Panc1 (cell line): ENCODE results near the gene ATIC. TPM values are rescaled to one million over a fixed set of nuclear protein-coding genes. Genes with fewer than 3 reads are reported as not detected.

Experiments
- ATAC-seq: fragments of 200-7000 bp; cut with Tn5 transposase; 2 replicates; pipeline ENCODE4 v1.9.1; 2020; ENCODE audit warnings: mild to moderate bottlenecking, moderate library complexity
- Bru-seq: library from RNA; stranded (reverse); fragments of 400-500 nt; gene quantifications from one replicate; lab custom pipeline; 2021; lab: Mats Ljungman, UMichigan
- BruChase-seq, 2 experiments: library from RNA; stranded (reverse); fragments of 400-500 nt; gene quantifications; one replicate each; lab custom pipeline; 2021; lab: Mats Ljungman, UMichigan
- BruUV-seq: library from RNA; stranded (reverse); fragments of 400-500 nt; replicated peaks from 2 replicates; lab custom pipeline; 2021; lab: Mats Ljungman, UMichigan
- CTCF ChIA-PET: fragments of 300-600 bp; sonication (Branson Sonifier 250); formaldehyde crosslinking; loops from one replicate; lab custom pipeline; 2022; ENCODE audit warnings: antibody characterized with exemption; lab: Charles Lee
- POLR2A ChIA-PET: fragments of 300-600 bp; sonication (Branson Sonifier 250); formaldehyde crosslinking; loops from one replicate; lab custom pipeline; 2022; ENCODE audit warnings: antibody characterized with exemption; lab: Charles Lee
- DNase-seq: peaks from one replicate; pipeline ENCODE4 v3.0.0-alpha.2; 2010; ENCODE audit warnings: low read depth, low spot score
- H3K27ac ChIP-seq: 2 replicates; pipeline ENCODE4 v1.5.1; 2011; ENCODE audit warnings: mild to moderate bottlenecking, low read length, inconsistent platforms
- H3K27me3 ChIP-seq: fragments of 200-500 bp; sonication (Bioruptor generic); 2 replicates; pipeline ENCODE4 v1.6.0; 2014; ENCODE audit warnings: low read length, inconsistent platforms; ENCODE audit not compliant: control insufficient read depth, insufficient read depth
- H3K36me3 ChIP-seq: fragments of 200-500 bp; sonication (Bioruptor generic); 2 replicates; pipeline ENCODE4 v1.5.1; 2014; ENCODE audit warnings: inconsistent platforms, mild to moderate bottlenecking, low read length, moderate library complexity; ENCODE audit not compliant: control insufficient read depth, insufficient read depth
- H3K4me1 ChIP-seq: 2 replicates; pipeline ENCODE4 v1.5.1; 2011; ENCODE audit warnings: inconsistent platforms, mild to moderate bottlenecking, low read length, moderate library complexity; ENCODE audit not compliant: control insufficient read depth, insufficient read depth
- H3K4me3 ChIP-seq, 2 experiments: 2 replicates each; pipeline ENCODE4 v1.5.1; 2011 to 2012; ENCODE audit warnings: low read depth in 2 of 2, low read length in 2 of 2, mild to moderate bottlenecking in 2 of 2, inconsistent platforms in 1 of 2, moderate library complexity in 1 of 2
- H3K9me3 ChIP-seq: fragments of 200-500 bp; sonication (Bioruptor generic); 2 replicates; pipeline ENCODE4 v1.5.1; 2014; ENCODE audit warnings: low read depth, mild to moderate bottlenecking, inconsistent platforms, low read length, moderate library complexity; ENCODE audit not compliant: control insufficient read depth, insufficient read depth
- POLR2AphosphoS5 ChIP-seq: IDR thresholded peaks from 2 replicates; pipeline ENCODE4 v1.6.1; 2012; ENCODE audit warnings: mild to moderate bottlenecking, low read depth, low read length, moderate library complexity
- REST ChIP-seq, 2 experiments: IDR thresholded peaks; 2 replicates each; pipeline ENCODE4 v1.6.1; 2011 to 2012; ENCODE audit warnings: low read depth in 2 of 2, control low read depth in 1 of 2, low read length in 1 of 2, mild to moderate bottlenecking in 1 of 2, moderate library complexity in 1 of 2; ENCODE audit not compliant: insufficient read depth in 1 of 2
- SIN3A ChIP-seq: IDR thresholded peaks from 2 replicates; pipeline ENCODE4 v1.6.1; 2012; ENCODE audit warnings: low read depth, mild to moderate bottlenecking, low read length, moderate library complexity, borderline replicate concordance; ENCODE audit not compliant: insufficient read depth
- TCF7L2 ChIP-seq: IDR thresholded peaks from 2 replicates; pipeline ENCODE4 v1.6.1; 2011; ENCODE audit warnings: mild to moderate bottlenecking, low read depth, low read length, inconsistent platforms
- in situ Hi-C: cut with HindIII; loops from 2 replicates; pipeline ENCODE4 v1.10.0; 2016; ENCODE audit warnings: low sequenced_read_pairs, low pct_unique_long_range_greater_than_20kb
- intact Hi-C: fragments of 100-400 bp; cut with micrococcal nuclease; formaldehyde crosslinking; loops from one replicate; pipeline ENCODE4 v1.10.0; 2022; ENCODE audit not compliant: unreplicated experiment
- long read RNA-seq: library from polyadenylated mRNA; unstranded; transcript quantifications from one replicate; pipeline ENCODE4 v2.0.0, GENCODE V29; 2021; ENCODE audit not compliant: unreplicated experiment
- polyA plus RNA-seq: library from polyadenylated mRNA; unstranded; fragments of >200 nt; gene quantifications from one replicate; pipeline ENCODE4 v1.2.1, GENCODE V29; 2012; ENCODE audit warnings: missing spikeins; ENCODE audit not compliant: insufficient read length
- total RNA-seq: library from RNA; stranded (reverse); gene quantifications from one replicate; pipeline ENCODE4 v1.2.1, GENCODE V29; 2021; ENCODE audit not compliant: unreplicated experiment
- TF ChIP-seq, protein P1 (sequence below): fragments of 450-650 bp; IDR thresholded peaks from 2 replicates; pipeline ENCODE4 v1.5.1; 2017; ENCODE audit warnings: mild to moderate bottlenecking

ATIC gene
- 223 TPM for total RNA-seq
- polyA plus RNA-seq, result 206 TPM
- percentile 90 among the genes with signal in this experiment for Bru-seq, nascent RNA
- percentile 81 among the genes with signal in this experiment for BruChase-seq, experiment 1, labeled RNA remaining after a 2-hour chase
- percentile 85 among the genes with signal in this experiment for BruChase-seq, experiment 2, labeled RNA remaining after a 6-hour chase
- long read RNA-seq, transcript ATIC-207 (16 exons, 2,187 nt), result minor isoform, 6 of 357 reads
- long read RNA-seq, transcript ATIC-205 (15 exons, 2,275 nt), result minor isoform, 38 of 357 reads
- long read RNA-seq, transcript ATIC-201 (16 exons, 2,213 nt), result major isoform, 181 of 357 reads
- long read RNA-seq, partial matches to known transcripts, result 117 of 357 reads
- long read RNA-seq, other reads (novel, unspliced or antisense), result 15 of 357 reads

- peaks cover 15% of the 10 kb centered on the region for H3K4me1 ChIP-seq
- CTCF ChIA-PET, result interaction anchor here (0.6 kb wide), 2 partner anchors 39 to 733 kb away, joined by 3 to 5 read pairs; no protein-coding TSS in a partner anchor
- no peaks in the 10 kb centered on the region for H3K27me3 ChIP-seq
- H3K9me3 ChIP-seq, result no peaks in the 10 kb centered on the region
- DNase-seq (peak; percentile 74), ATAC-seq (peak; percentile 99)
- H3K36me3 ChIP-seq, result peaks cover 10% of the 10 kb centered on the region; the same call in 1 of the 2 replicates
- no TSS peak for BruUV-seq
- peak; percentile 89 for TF ChIP-seq POLR2AphosphoS5
- TF ChIP-seq TCF7L2, result no peak
- TF ChIP-seq REST (IDR thresholded peaks at IDR 0.05; ENCODE audit: insufficient read depth in 1 of 2, low read depth in 2 of 2, low read length in 1 of 2), result peak in 1 of 2 experiments; percentile 38; a peak in 1 of 4 replicates
- peak; percentile 91; the same call in 1 of the 2 replicates for TF ChIP-seq SIN3A
- H3K27ac ChIP-seq, result peak within 1 kb of the TSS; percentile 99
- POLR2A ChIA-PET, result interaction anchor here (0.6 kb wide), 1 partner anchor 1800 kb away, joined by 3 read pairs; no protein-coding TSS in a partner anchor
- in situ Hi-C loops, result no loop called here
- peak within 1 kb of the TSS; percentile 91 to 99 for H3K4me3 ChIP-seq
- intact Hi-C loops, result no loop called here
These were observed at the start of gene ATIC for GRCh38 chr2:215311625-215312396. Gene ATIC, plus strand, starts transcription at chr2:215312059. Its CDS starts 84 bp downstream, at chr2:215312143.

GRCh38 chr2:215262303-215262702 is 49.6 kb upstream of the ATIC start:
- no peaks in the 10 kb centered on the region for H3K4me1 ChIP-seq
- no peaks in the 10 kb centered on the region for H3K27me3 ChIP-seq
- POLR2A ChIA-PET, result interaction anchor here (0.7 kb wide), 1 partner anchor 191 kb away, joined by 3 read pairs; no protein-coding TSS in a partner anchor
- H3K36me3 ChIP-seq, result no peaks in the 10 kb centered on the region
- H3K9me3 ChIP-seq, result no peaks in the 10 kb centered on the region
- in situ Hi-C loops, result no loop called here
- CTCF ChIA-PET, result no interaction called here
- DNase-seq, result no peak
- H3K27ac ChIP-seq, result no peak overlapping the region
- TF ChIP-seq, protein P1, sequence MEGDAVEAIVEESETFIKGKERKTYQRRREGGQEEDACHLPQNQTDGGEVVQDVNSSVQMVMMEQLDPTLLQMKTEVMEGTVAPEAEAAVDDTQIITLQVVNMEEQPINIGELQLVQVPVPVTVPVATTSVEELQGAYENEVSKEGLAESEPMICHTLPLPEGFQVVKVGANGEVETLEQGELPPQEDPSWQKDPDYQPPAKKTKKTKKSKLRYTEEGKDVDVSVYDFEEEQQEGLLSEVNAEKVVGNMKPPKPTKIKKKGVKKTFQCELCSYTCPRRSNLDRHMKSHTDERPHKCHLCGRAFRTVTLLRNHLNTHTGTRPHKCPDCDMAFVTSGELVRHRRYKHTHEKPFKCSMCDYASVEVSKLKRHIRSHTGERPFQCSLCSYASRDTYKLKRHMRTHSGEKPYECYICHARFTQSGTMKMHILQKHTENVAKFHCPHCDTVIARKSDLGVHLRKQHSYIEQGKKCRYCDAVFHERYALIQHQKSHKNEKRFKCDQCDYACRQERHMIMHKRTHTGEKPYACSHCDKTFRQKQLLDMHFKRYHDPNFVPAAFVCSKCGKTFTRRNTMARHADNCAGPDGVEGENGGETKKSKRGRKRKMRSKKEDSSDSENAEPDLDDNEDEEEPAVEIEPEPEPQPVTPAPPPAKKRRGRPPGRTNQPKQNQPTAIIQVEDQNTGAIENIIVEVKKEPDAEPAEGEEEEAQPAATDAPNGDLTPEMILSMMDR, result no peak
- intact Hi-C loops, result loop anchor here (10.0 kb wide), 1 partner anchor 298 kb away; no protein-coding TSS in a partner anchor
- no TSS peak for BruUV-seq
- no peak overlapping the region for H3K4me3 ChIP-seq
- ATAC-seq, result no peak
